Measurements from ENCODE around the gene ITGA5. TPM values are rescaled to one million over a fixed set of nuclear protein-coding genes. Genes with fewer than 3 reads are reported as not detected.

ITGA5 gene
- total RNA-seq, 1 experiment from 2014 or later, result 12.2 TPM

DNA sequence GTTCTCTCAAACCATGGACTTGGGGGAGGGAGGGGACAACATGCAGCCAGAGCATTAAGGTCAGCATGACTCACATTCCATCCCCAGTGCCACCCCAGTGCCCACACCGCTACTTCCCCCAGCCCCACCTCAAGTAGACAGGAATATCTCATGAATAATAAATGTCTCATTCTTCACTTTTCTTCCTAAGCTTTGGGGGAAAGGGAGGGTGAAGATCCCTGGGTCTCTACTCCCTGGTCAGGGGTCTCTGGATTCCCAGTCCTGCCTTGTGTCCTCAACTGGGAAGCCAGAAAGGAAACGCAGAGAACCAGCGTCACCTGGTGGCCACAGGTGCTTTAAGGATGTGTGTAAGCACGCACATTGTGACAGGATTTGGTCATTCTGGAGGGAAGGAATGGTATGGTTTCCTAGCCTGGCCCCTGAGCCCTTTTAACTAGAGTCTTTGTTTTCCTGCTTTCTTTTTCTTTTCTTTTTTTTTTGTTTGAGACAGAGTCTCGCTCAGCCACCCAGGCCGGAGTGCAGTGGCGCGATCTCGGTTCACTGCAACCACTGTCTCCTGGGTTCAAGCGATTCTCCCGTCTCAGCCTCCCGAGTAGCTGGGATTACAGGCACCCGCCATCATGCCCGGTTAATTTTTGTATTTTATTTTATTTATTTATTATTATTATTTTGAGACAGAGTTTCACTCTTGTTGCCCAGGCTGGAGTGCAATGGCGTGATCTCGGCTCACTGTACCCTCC lies 58.2 kb downstream of the ITGA5 start:
- Histone ChIP-seq H4K5ac (ENCODE audit: insufficient read length, low read depth, low read length) (no peak overlapping the region), H2BK20ac (ENCODE audit: low read depth, low read length, poor library complexity, severe bottlenecking) (no peak overlapping the region), H2BK15ac (ENCODE audit: low read depth, low read length) (no peak overlapping the region), H4K20me1 (ENCODE audit: control insufficient read depth, insufficient read depth, insufficient read length) (peaks cover 3% of the 10 kb centered on the region), H3T11ph (ENCODE audit: low read length) (no peak overlapping the region), H2BK120ac (ENCODE audit: low read depth, low read length, poor library complexity, severe bottlenecking) (no peak overlapping the region), H3K4ac (ENCODE audit: low read depth, low read length) (no peak overlapping the region), H3K56ac (ENCODE audit: insufficient read length, low read depth, low read length) (no peak overlapping the region), H4K91ac (ENCODE audit: insufficient read length, low read depth, low read length) (no peak overlapping the region), H3K14ac (ENCODE audit: insufficient read depth, low read length) (no peak overlapping the region), H3K9ac (ENCODE audit: extremely low read depth, insufficient read length, low read length) (no peak overlapping the region), H3K4me1 (ENCODE audit: insufficient read depth, low read length) (peaks cover 5% of the 10 kb centered on the region; the same call in 1 of the 2 replicates), H3K79me2 (ENCODE audit: insufficient read depth, low read length) (no peaks in the 10 kb centered on the region), H2AFZ (ENCODE audit: low read length) (no peak overlapping the region), H2BK12ac (ENCODE audit: insufficient read length, low read depth, low read length) (no peak overlapping the region), H3K18ac (ENCODE audit: insufficient read length, low read depth, low read length) (no peak overlapping the region), H3K4me2 (ENCODE audit: insufficient read depth, insufficient read length, low read length) (no peak overlapping the region), H3K23me2 (ENCODE audit: insufficient read length, low read depth, low read length, poor library complexity, severe bottlenecking) (peaks cover 11% of the 10 kb centered on the region), H3K9me3 (ENCODE audit: control insufficient read depth, low read depth, low read length) (no peaks in the 10 kb centered on the region), H3K23ac (ENCODE audit: insufficient read length, low read depth, low read length) (no peak overlapping the region), H4K8ac (replicated peaks; ENCODE audit: insufficient read length, low read depth, low read length) (no peak overlapping the region), H3K27me3 (ENCODE audit: insufficient read depth, low read length) (no peaks in the 10 kb centered on the region), H2AK5ac (ENCODE audit: insufficient read length, low read length) (no peak overlapping the region), H3K79me1 (ENCODE audit: insufficient read depth, low read depth, low read length, poor library complexity, severe bottlenecking) (no peaks in the 10 kb centered on the region), H2BK5ac (ENCODE audit: insufficient read length, low read length) (no peak overlapping the region), H3K27ac (ENCODE audit: insufficient read length, low read depth, low read length) (no peak overlapping the region)
- Mint-ChIP-seq H3K4me1 (peaks cover 6% of the 10 kb centered on the region in 2 experiments), H3K27ac (peak overlapping the region in 1 of 3 experiments; percentile 44; a peak in 3 of 7 replicates), H3K27me3 (ENCODE audit: low read depth) (peaks cover 11% of the 10 kb centered on the region), H3K9me3 (no peaks in the 10 kb centered on the region), H3K4me3 (peak overlapping the region; percentile 22 to 59; a peak in 4 of 5 replicates), H3K36me3 (ENCODE audit: insufficient read depth in 1 of 3, low read depth in 3 of 3) (no peaks in the 10 kb centered on the region; a peak in 1 of 7 replicates)
- TF ChIP-seq, protein P1, sequence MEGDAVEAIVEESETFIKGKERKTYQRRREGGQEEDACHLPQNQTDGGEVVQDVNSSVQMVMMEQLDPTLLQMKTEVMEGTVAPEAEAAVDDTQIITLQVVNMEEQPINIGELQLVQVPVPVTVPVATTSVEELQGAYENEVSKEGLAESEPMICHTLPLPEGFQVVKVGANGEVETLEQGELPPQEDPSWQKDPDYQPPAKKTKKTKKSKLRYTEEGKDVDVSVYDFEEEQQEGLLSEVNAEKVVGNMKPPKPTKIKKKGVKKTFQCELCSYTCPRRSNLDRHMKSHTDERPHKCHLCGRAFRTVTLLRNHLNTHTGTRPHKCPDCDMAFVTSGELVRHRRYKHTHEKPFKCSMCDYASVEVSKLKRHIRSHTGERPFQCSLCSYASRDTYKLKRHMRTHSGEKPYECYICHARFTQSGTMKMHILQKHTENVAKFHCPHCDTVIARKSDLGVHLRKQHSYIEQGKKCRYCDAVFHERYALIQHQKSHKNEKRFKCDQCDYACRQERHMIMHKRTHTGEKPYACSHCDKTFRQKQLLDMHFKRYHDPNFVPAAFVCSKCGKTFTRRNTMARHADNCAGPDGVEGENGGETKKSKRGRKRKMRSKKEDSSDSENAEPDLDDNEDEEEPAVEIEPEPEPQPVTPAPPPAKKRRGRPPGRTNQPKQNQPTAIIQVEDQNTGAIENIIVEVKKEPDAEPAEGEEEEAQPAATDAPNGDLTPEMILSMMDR (conservative IDR thresholded peaks at IDR 0.05), result peak; percentile 98
- no CpG with 5 or more reads among the region's 16 CpGs for WGBS (ENCODE audit: extremely low coverage, insufficient read length, low lambda C conversion rate)
- DNase-seq, result peak; percentile 94
